Spleen (tissue), 11 donors: ENCODE data around the gene PMM2. TPM values are rescaled to one million over a fixed set of nuclear protein-coding genes. Genes with fewer than 3 reads are reported as not detected.

Experiments used
- DNase-seq: peaks from one replicate; pipeline ENCODE4 v3.0.0-alpha.2; 2020
- H3K27ac ChIP-seq, 8 donors: fragments of 200-600 bp; sonication (generic) in 7 of 8; 1 replicate in 4 of 8; 2 replicates in 4 of 8; pipeline versions ENCODE4 v1.5.0 to v1.8.0; 2016 to 2021; ENCODE audit warnings: inconsistent platforms in 4 of 8, mild to moderate bottlenecking in 4 of 8, moderate library complexity in 1 of 8
- H3K27me3 ChIP-seq, 7 donors: fragments of 200-600 bp; sonication (generic) in 6 of 7; replicated peaks in 1 of 7; 1 replicate in 4 of 7; 2 replicates in 3 of 7; pipeline versions ENCODE4 v1.5.0 to v1.8.0; 2016 to 2021; ENCODE audit warnings: inconsistent platforms in 3 of 7, mild to moderate bottlenecking in 1 of 7
- H3K36me3 ChIP-seq, 6 donors: fragments of 200-600 bp; sonication (generic) in 5 of 6; 1 replicate in 4 of 6; 2 replicates in 2 of 6; pipeline versions ENCODE4 v1.5.0 to v1.8.0; 2016 to 2021; ENCODE audit warnings: inconsistent platforms in 2 of 6
- H3K4me1 ChIP-seq, 6 donors: fragments of 200-600 bp; sonication (generic) in 5 of 6; 1 replicate in 3 of 6; 2 replicates in 3 of 6; pipeline versions ENCODE4 v1.5.0 to v1.8.0; 2016 to 2021; ENCODE audit warnings: inconsistent platforms in 3 of 6
- H3K4me3 ChIP-seq, 8 donors: fragments of 200-600 bp; sonication (generic) in 7 of 8; 1 replicate in 4 of 8; 2 replicates in 4 of 8; pipeline versions ENCODE4 v1.5.0 to v1.8.0; 2016 to 2021; ENCODE audit warnings: inconsistent platforms in 4 of 8, mild to moderate bottlenecking in 4 of 8, moderate library complexity in 2 of 8
- H3K9me3 ChIP-seq, 8 donors: fragments of 200-600 bp; sonication (generic) in 7 of 8; 1 replicate in 4 of 8; 2 replicates in 4 of 8; pipeline versions ENCODE4 v1.5.0 to v1.8.0; 2016 to 2021; ENCODE audit warnings: inconsistent platforms in 4 of 8
- POLR2A ChIP-seq, 3 donors: fragments of 450-650 bp; IDR thresholded peaks; one replicate each; pipeline ENCODE4 v1.5.1; 2017; ENCODE audit warnings: antibody characterized with exemption in 3 of 3, mild to moderate bottlenecking in 1 of 3
- POLR2AphosphoS5 ChIP-seq, 3 donors: sonication (generic); formaldehyde crosslinking; IDR thresholded peaks; one replicate each; pipeline ENCODE4 v1.5.1; 2017; ENCODE audit warnings: antibody characterized with exemption in 3 of 3
- WGBS, 5 donors: extraction: QIAGEN DNeasy Blood & Tissue Kit in 3 of 5; methylation state at CpG; one replicate each; pipeline versions ENCODE4 v1.1.5 to v1.1.7; 2013 to 2018; 5-methylcytosine and 5-hydroxymethylcytosine counted together
- intact Hi-C: fragments of 100-400 bp; cut with DNase I; formaldehyde crosslinking; loops from one replicate; pipeline ENCODE4 v1.15.0; 2023; ENCODE audit warnings: low total_unique reads
- polyA plus RNA-seq, 3 donors: library from polyadenylated mRNA; stranded (reverse); fragments of 200-250 nt; gene quantifications; one replicate each; pipeline ENCODE4 v1.2.1, GENCODE V29; 2013
- total RNA-seq, 7 donors: library from RNA; depleted of rRNA in 3 of 7; stranded (reverse); fragments of >200 nt in 3 of 7; fragmentation: NEBNext Ultra II Directional in 4 of 7; extraction: Animal tissue kit (Norgen Biotek cat#: 25700) in 4 of 7; gene quantifications; one replicate each; pipeline versions ENCODE4 v1.1.0 to v1.2.1, GENCODE V29; 2016 to 2021
- TF ChIP-seq, protein P1 (sequence below), 11 experiments: fragments of 200-600 bp in 7 of 11; fragments of 450-650 bp in 4 of 11; sonication (generic) in 4 of 11; IDR thresholded peaks in 8 of 11; conservative IDR thresholded peaks in 3 of 11; 1 replicate in 7 of 11; 2 replicates in 4 of 11; pipeline versions ENCODE4 v1.4.0 to v1.8.0; 2016 to 2021; ENCODE audit warnings: antibody characterized with exemption in 11 of 11, inconsistent platforms in 4 of 11, mild to moderate bottlenecking in 1 of 11
- donor health status: healthy with polysubstance abuse.
- donor health status: DM: no; HTN: no; CAD: no; lungs with moderate emphysema.
- donor health status: DM: no; HTN: no; CAD: no.
- donor health status: Bipolar disorder and iron deficiency.
- donor health status: healthy.
- donor health status: DM: no; HTN: no; CAD: no.
- donor health status: DM: yes; HTN: yes; CAD: no.

PMM2 gene
- total and polyA plus RNA-seq, 10 donors: 13.0 to 38.8 (median 30.8) TPM

DNA sequence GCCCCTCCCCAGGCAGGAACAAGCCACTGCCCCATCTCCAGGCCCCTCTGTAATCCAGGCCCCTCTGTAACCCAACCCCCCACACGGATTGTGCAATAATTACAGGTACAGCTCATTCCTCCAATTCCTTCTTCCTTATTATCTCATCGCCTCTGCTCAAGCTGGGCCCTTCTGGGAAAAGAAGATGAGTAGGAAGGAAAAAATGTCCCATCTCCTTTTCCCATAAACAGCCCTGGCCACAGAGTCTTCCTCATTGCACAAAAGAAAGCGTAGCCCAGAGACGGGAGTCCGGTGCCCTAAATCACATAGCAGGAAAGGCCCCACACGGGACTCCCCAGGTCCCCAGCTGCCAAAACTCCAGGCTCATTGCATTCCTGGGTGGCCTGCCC is 80.9 kb downstream of the PMM2 start:
- H3K27ac ChIP-seq: no peak overlapping the region
- intact Hi-C loops: no loop called here
- DNase-seq: no peak
- no peak overlapping the region for H3K4me3 ChIP-seq
- no peaks in the 10 kb centered on the region for H3K9me3 ChIP-seq
- WGBS, 5 donors: 64 to 83% (median 68%) methylated on average over 6 of the region's 6 CpGs
- no peaks in the 10 kb centered on the region for H3K36me3 ChIP-seq
- TF ChIP-seq POLR2AphosphoS5 (IDR thresholded peaks at IDR 0.05) (no peak), POLR2A (IDR thresholded peaks at IDR 0.05) (no peak)
- TF ChIP-seq, protein P1, sequence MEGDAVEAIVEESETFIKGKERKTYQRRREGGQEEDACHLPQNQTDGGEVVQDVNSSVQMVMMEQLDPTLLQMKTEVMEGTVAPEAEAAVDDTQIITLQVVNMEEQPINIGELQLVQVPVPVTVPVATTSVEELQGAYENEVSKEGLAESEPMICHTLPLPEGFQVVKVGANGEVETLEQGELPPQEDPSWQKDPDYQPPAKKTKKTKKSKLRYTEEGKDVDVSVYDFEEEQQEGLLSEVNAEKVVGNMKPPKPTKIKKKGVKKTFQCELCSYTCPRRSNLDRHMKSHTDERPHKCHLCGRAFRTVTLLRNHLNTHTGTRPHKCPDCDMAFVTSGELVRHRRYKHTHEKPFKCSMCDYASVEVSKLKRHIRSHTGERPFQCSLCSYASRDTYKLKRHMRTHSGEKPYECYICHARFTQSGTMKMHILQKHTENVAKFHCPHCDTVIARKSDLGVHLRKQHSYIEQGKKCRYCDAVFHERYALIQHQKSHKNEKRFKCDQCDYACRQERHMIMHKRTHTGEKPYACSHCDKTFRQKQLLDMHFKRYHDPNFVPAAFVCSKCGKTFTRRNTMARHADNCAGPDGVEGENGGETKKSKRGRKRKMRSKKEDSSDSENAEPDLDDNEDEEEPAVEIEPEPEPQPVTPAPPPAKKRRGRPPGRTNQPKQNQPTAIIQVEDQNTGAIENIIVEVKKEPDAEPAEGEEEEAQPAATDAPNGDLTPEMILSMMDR (IDR thresholded peaks at IDR 0.05 in 8 of 11, conservative IDR thresholded peaks at IDR 0.05 in 3 of 11): no peak
- peaks cover 0 to 16% (median 6%) of the 10 kb centered on the region in 6 donors for H3K4me1 ChIP-seq
- peaks cover 0 to 17% (median 0%) of the 10 kb centered on the region in 7 donors for H3K27me3 ChIP-seq

DNA sequence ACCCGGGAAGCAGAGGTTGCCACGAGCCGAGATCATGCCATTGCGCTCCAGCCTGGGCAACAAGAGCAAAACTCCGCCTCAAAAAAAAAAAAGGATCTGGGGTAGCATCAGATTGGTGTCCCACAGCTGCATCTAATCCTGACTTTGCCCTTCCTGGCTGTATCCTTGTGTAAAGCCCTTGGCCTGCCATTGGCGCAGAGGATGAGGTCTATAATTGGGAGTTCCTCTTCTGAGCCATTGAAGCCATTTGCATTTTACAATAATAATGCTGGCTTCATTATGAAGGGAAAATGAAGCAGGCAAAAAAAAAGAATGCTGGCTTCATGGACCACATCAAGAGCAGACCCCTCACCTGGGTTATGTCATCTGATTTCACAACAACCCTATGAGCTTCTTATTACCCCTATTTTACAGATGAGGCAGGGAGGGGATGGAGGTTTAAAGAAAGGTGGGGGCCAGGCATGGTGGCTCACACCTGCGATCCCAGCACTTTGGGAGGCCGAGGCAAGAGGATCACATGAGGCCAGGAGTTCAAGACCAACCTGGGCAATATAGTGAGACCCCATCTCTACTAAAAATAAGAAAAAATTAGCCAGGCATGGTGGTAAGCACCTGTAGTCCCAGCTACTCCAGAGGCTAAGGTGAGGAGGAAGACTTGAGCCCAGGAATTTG is 83.3 kb downstream of the PMM2 start:
- Histone ChIP-seq H3K9me3 (no peaks in the 10 kb centered on the region), H3K27ac (no peak overlapping the region), H3K36me3 (no peaks in the 10 kb centered on the region), H3K4me3 (no peak overlapping the region), H3K27me3 (peaks cover 0 to 39% (median 0%) of the 10 kb centered on the region in 7 donors), H3K4me1 (peaks cover 0 to 23% (median 11%) of the 10 kb centered on the region in 6 donors)
- DNase-seq: peak; percentile 19
- 84 to 91% (median 88%) methylated on average over 8 of the region's 8 CpGs for WGBS, 5 donors
- TF ChIP-seq, protein P1 (IDR thresholded peaks at IDR 0.05 in 8 of 11, conservative IDR thresholded peaks at IDR 0.05 in 3 of 11): no peak
- TF ChIP-seq POLR2AphosphoS5 (IDR thresholded peaks at IDR 0.05): no peak
- TF ChIP-seq POLR2A (IDR thresholded peaks at IDR 0.05): no peak
- intact Hi-C loops: loop anchor here (5.0 kb wide), 2 partner anchors 219 to 314 kb away; no protein-coding TSS in a partner anchor

- H3K4me1 ChIP-seq: peaks cover 0 to 30% (median 15%) of the 10 kb centered on the region in 6 donors
- H3K36me3 ChIP-seq: peaks cover 0 to under 1% (median 0%) of the 10 kb centered on the region in 6 donors
- no peak within 1 kb of the TSS for H3K4me3 ChIP-seq
- intact Hi-C loops: loop anchor here (5.0 kb wide), 2 partner anchors 220 to 315 kb away; no protein-coding TSS in a partner anchor
- whole genome bisulfite sequencing, 5 donors: 69 to 83% (median 74%) methylated on average over 10 of the region's 10 CpGs
- peaks cover 0 to 39% (median 0%) of the 10 kb centered on the region in 7 donors for H3K27me3 ChIP-seq
- TF ChIP-seq POLR2A (IDR thresholded peaks at IDR 0.05) (no peak), POLR2AphosphoS5 (IDR thresholded peaks at IDR 0.05) (no peak)
- TF ChIP-seq, protein P1 (IDR thresholded peaks at IDR 0.05 in 8 of 11, conservative IDR thresholded peaks at IDR 0.05 in 3 of 11): no peak
- DNase-seq: no peak
- no peaks in the 10 kb centered on the region for H3K9me3 ChIP-seq
- no peak within 1 kb of the TSS for H3K27ac ChIP-seq
These were observed 84.5 kb downstream of the PMM2 start, which contains the start of gene LITAFD for GRCh38 chr16:8882041-8882617. LITAFD (plus strand) TSS chr16:8882351; CDS start chr16:8884356, 2,005 bp downstream.
